Gastrocnemius medialis (tissue), 4 donors: ENCODE data around the gene ABCC2.

Source experiments
- POLR2A ChIP-seq, 2 donors: fragments of 450-650 bp; IDR thresholded peaks; one replicate each; pipeline ENCODE4 v1.6.1; 2017; ENCODE audit warnings: antibody characterized with exemption in 2 of 2, mild to moderate bottlenecking in 2 of 2, moderate library complexity in 2 of 2
- TF ChIP-seq, protein P1 (sequence below), 5 experiments: fragments of 450-650 bp in 3 of 5; fragments of 200-600 bp in 2 of 5; sonication (generic) in 2 of 5; IDR thresholded peaks in 4 of 5; conservative IDR thresholded peaks in 1 of 5; 1 replicate in 4 of 5; 2 replicates in 1 of 5; pipeline ENCODE4 v1.5.1; 2016 to 2019; ENCODE audit warnings: antibody characterized with exemption in 5 of 5, mild to moderate bottlenecking in 3 of 5, moderate library complexity in 3 of 5

DNA sequence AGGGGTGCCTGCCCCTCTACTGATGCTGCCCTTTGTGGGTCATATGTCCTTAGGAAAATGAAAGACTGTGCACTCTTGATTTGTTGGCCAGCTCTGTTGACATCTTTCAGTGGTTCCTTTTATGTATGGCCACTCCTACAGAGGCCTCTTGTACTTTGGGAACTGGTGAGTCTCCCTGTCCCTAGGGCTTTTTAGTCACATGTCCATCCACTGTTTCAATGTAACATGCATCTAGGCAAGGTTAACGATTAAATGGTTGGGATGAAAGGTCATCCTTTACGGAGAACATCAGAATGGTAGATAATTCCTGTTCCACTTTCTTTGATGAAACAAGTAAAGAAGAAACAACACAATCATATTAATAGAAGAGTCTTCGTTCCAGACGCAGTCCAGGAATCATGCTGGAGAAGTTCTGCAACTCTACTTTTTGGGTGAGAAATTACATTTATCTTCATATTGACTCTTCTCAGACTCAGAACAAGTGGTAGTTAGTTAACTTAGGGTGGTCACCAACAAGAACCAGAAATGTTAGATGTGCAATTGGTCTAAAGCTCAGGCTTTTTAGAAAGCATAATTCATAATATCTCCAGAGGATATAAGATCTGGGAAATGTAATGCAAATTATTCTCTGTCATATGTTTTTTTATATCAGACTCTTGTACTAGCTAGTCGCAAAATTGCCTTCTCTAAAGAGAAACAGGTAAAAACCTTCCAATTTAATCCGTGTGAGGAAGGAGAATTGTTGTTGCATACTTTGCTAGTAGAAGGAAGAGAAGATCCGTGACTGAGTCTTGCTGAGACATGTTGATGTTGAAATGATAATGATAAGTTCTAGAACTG lies at the start of gene ABCC2:
- TF ChIP-seq, protein P1, sequence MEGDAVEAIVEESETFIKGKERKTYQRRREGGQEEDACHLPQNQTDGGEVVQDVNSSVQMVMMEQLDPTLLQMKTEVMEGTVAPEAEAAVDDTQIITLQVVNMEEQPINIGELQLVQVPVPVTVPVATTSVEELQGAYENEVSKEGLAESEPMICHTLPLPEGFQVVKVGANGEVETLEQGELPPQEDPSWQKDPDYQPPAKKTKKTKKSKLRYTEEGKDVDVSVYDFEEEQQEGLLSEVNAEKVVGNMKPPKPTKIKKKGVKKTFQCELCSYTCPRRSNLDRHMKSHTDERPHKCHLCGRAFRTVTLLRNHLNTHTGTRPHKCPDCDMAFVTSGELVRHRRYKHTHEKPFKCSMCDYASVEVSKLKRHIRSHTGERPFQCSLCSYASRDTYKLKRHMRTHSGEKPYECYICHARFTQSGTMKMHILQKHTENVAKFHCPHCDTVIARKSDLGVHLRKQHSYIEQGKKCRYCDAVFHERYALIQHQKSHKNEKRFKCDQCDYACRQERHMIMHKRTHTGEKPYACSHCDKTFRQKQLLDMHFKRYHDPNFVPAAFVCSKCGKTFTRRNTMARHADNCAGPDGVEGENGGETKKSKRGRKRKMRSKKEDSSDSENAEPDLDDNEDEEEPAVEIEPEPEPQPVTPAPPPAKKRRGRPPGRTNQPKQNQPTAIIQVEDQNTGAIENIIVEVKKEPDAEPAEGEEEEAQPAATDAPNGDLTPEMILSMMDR (IDR thresholded peaks at IDR 0.05 in 4 of 5, conservative IDR thresholded peaks at IDR 0.05 in 1 of 5), result no peak
- no peak for TF ChIP-seq POLR2A (IDR thresholded peaks at IDR 0.05)
